HEK293 (cell line): ENCODE measurements around the gene TRIM2.
A peak's percentile ranks its signal among the peaks of the same experiment; 100 is the strongest.

ENCODE experiments used
- CTCF ChIP-seq: fragments of 450-650 bp; formaldehyde crosslinking; IDR thresholded peaks from 2 replicates; pipeline ENCODE4 v1.5.1; 2016; ENCODE audit warnings: missing biosample characterization, missing genetic modification characterization
- EGR2 ChIP-seq: fragments of 450-650 bp; formaldehyde crosslinking; IDR thresholded peaks from 2 replicates; pipeline ENCODE4 v1.5.1; 2016; ENCODE audit warnings: low read depth, missing biosample characterization, missing genetic modification characterization
- GLIS2 ChIP-seq: fragments of 450-650 bp; formaldehyde crosslinking; IDR thresholded peaks from 2 replicates; pipeline ENCODE4 v1.5.1; 2016; ENCODE audit warnings: missing biosample characterization, missing genetic modification characterization
- KLF1 ChIP-seq: fragments of 450-650 bp; formaldehyde crosslinking; IDR thresholded peaks from 2 replicates; pipeline ENCODE4 v1.5.1; 2016; ENCODE audit warnings: missing biosample characterization, missing genetic modification characterization
- KLF10 ChIP-seq: fragments of 450-650 bp; IDR thresholded peaks from 2 replicates; pipeline ENCODE4 v1.5.1; 2018; ENCODE audit warnings: missing biosample characterization, mild to moderate bottlenecking, missing genetic modification characterization
- KLF16 ChIP-seq: fragments of 450-650 bp; formaldehyde crosslinking; IDR thresholded peaks from 2 replicates; pipeline ENCODE4 v1.5.1; 2017; ENCODE audit warnings: missing biosample characterization, missing genetic modification characterization
- KLF7 ChIP-seq: fragments of 450-650 bp; formaldehyde crosslinking; IDR thresholded peaks from 2 replicates; pipeline ENCODE4 v1.5.1; 2016; ENCODE audit warnings: missing biosample characterization, missing genetic modification characterization, borderline replicate concordance
- PRDM10 ChIP-seq: fragments of 450-650 bp; formaldehyde crosslinking; IDR thresholded peaks from 2 replicates; pipeline ENCODE4 v1.5.1; 2016; ENCODE audit warnings: missing biosample characterization, missing genetic modification characterization
- SP2 ChIP-seq: fragments of 450-650 bp; formaldehyde crosslinking; IDR thresholded peaks from 2 replicates; pipeline ENCODE4 v1.5.1; 2016; ENCODE audit warnings: missing biosample characterization, missing genetic modification characterization
- SP3 ChIP-seq: fragments of 450-650 bp; formaldehyde crosslinking; IDR thresholded peaks from 2 replicates; pipeline ENCODE4 v1.5.1; 2016; ENCODE audit warnings: missing biosample characterization, missing genetic modification characterization
- TSHZ1 ChIP-seq: fragments of 450-650 bp; formaldehyde crosslinking; IDR thresholded peaks from 2 replicates; pipeline ENCODE4 v1.5.1; 2016; ENCODE audit warnings: missing biosample characterization, missing genetic modification characterization, borderline replicate concordance
- YY1 ChIP-seq: fragments of 450-650 bp; formaldehyde crosslinking; IDR thresholded peaks from 2 replicates; pipeline ENCODE4 v1.5.1; 2018; ENCODE audit warnings: missing biosample characterization, missing genetic modification characterization
- ZBTB1 ChIP-seq: fragments of 450-650 bp; formaldehyde crosslinking; IDR thresholded peaks from 2 replicates; pipeline ENCODE4 v1.5.1; 2016; ENCODE audit warnings: missing biosample characterization, missing genetic modification characterization
- ZBTB11 ChIP-seq: fragments of 450-650 bp; formaldehyde crosslinking; conservative IDR thresholded peaks from 2 replicates; pipeline ENCODE4 v1.5.1; 2016; ENCODE audit warnings: low read depth, missing biosample characterization, missing genetic modification characterization
- ZBTB20 ChIP-seq: fragments of 450-650 bp; formaldehyde crosslinking; IDR thresholded peaks from 2 replicates; pipeline ENCODE4 v1.5.1; 2016; ENCODE audit warnings: missing biosample characterization, missing genetic modification characterization
- ZBTB7A ChIP-seq: fragments of 450-650 bp; formaldehyde crosslinking; IDR thresholded peaks from 2 replicates; pipeline ENCODE4 v1.5.1; 2016; ENCODE audit warnings: low read depth, missing biosample characterization, missing genetic modification characterization
- ZBTB8A ChIP-seq: fragments of 450-650 bp; formaldehyde crosslinking; IDR thresholded peaks from 2 replicates; pipeline ENCODE4 v1.5.1; 2016; ENCODE audit warnings: missing biosample characterization, missing genetic modification characterization
- ZFP69B ChIP-seq: fragments of 450-650 bp; formaldehyde crosslinking; IDR thresholded peaks from 2 replicates; pipeline ENCODE4 v1.5.1; 2016; ENCODE audit warnings: missing biosample characterization, missing genetic modification characterization
- ZNF121 ChIP-seq: fragments of 450-650 bp; formaldehyde crosslinking; IDR thresholded peaks from 2 replicates; pipeline ENCODE4 v1.5.1; 2016; ENCODE audit warnings: missing biosample characterization, missing genetic modification characterization
- ZNF140 ChIP-seq: fragments of 450-650 bp; formaldehyde crosslinking; IDR thresholded peaks from 2 replicates; pipeline ENCODE4 v1.5.1; 2016; ENCODE audit warnings: missing biosample characterization, missing genetic modification characterization
- ZNF155 ChIP-seq: fragments of 450-650 bp; formaldehyde crosslinking; IDR thresholded peaks from 2 replicates; pipeline ENCODE4 v1.5.1; 2016; ENCODE audit warnings: missing biosample characterization, missing genetic modification characterization
- ZNF175 ChIP-seq: fragments of 450-650 bp; formaldehyde crosslinking; IDR thresholded peaks from 2 replicates; pipeline ENCODE4 v1.5.1; 2016; ENCODE audit warnings: missing biosample characterization, missing genetic modification characterization
- ZNF239 ChIP-seq: fragments of 450-650 bp; formaldehyde crosslinking; IDR thresholded peaks from 2 replicates; pipeline ENCODE4 v1.5.1; 2016; ENCODE audit warnings: missing biosample characterization, missing genetic modification characterization
- ZNF391 ChIP-seq: fragments of 450-650 bp; formaldehyde crosslinking; IDR thresholded peaks from 2 replicates; pipeline ENCODE4 v1.5.1; 2016; ENCODE audit warnings: low read depth, missing biosample characterization, missing genetic modification characterization, borderline replicate concordance
- ZNF501 ChIP-seq: fragments of 450-650 bp; formaldehyde crosslinking; IDR thresholded peaks from 2 replicates; pipeline ENCODE4 v1.5.1; 2016; ENCODE audit warnings: missing biosample characterization, missing genetic modification characterization
- ZSCAN30 ChIP-seq: fragments of 450-650 bp; IDR thresholded peaks from 2 replicates; pipeline ENCODE4 v1.5.1; 2018; ENCODE audit warnings: missing biosample characterization, mild to moderate bottlenecking, missing genetic modification characterization, moderate library complexity
- ZXDB ChIP-seq: fragments of 450-650 bp; formaldehyde crosslinking; IDR thresholded peaks from 2 replicates; pipeline ENCODE4 v1.5.1; 2016; ENCODE audit warnings: missing biosample characterization, missing genetic modification characterization

The TRIM2 gene

DNA sequence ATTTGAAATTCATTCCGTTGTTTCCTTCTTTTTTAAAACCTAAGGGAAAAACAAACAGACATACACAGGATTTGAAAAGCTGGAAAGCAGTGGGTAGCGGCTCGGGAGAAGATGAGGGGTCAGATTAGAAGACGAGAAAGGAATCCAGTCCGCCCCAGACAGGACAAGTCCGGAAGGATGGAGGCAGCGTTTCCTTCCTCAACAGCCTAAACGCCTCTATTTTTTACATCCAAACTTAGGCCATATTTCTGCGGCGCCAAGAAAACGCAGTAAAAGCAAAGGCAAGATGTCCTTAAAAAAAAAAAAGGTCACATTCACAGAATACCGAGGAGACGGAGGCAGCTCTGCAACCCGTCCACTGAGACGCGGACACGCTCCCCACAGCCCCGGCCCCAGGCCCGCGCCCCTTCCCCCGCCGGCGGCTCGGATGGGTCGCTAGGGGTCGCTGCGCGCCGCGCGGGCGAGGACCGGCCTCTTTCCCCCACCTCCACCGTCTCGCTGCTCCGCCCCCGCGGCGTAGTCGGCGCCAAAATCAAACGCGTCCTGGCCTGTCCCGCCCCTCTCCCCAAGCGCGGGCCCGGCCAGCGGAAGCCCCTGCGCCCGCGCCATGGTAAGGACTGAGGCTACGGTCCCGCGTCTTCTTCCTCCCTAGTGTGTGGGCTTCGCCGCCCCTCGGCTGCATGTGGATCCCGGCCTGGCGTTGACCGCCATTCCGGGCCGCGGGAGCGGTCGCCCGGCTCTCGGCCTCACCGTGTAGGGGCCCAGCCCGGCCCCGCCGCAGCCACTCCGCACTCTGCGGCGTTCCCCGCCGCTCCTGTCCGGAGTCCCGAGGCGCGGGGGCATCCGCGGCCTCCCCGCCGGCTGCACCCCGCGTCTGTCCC is 140.1 kb downstream of the TRIM2 start, which contains the start of gene MND1 (continued):
- TF ChIP-seq ZBTB11: peak; percentile 55
- peak; percentile 60; the same call in 1 of the 2 replicates for TF ChIP-seq KLF16 (tag by site-specific recombination)
- peak; percentile 31; the same call in 1 of the 2 replicates for TF ChIP-seq ZSCAN30 (tag by site-specific recombination)
- peak; percentile 83 for TF ChIP-seq SP2
- TF ChIP-seq ZNF175 (tag by site-specific recombination): no peak
- TF ChIP-seq ZXDB: peak; percentile 96
- no peak for TF ChIP-seq ZNF140 (tag by site-specific recombination)
- TF ChIP-seq EGR2 (tag by site-specific recombination): peak; percentile 84
- peak; percentile 71; the same call in 1 of the 2 replicates for TF ChIP-seq ZBTB20 (tag by site-specific recombination)
- TF ChIP-seq ZBTB7A: 0 out of 2 replicates have a peak, but pooled peaks have one; percentile 21
- TF ChIP-seq ZBTB8A (tag by site-specific recombination): peak; percentile 56; the same call in 1 of the 2 replicates
- TF ChIP-seq TSHZ1 (tag by site-specific recombination): 0 out of 2 replicates have a peak, but pooled peaks have one; percentile 9
- peak; percentile 63; the same call in 1 of the 2 replicates for TF ChIP-seq ZBTB1 (tag by site-specific recombination)
- TF ChIP-seq ZNF121 (tag by site-specific recombination): peak; percentile 13; the same call in 1 of the 2 replicates
- TF ChIP-seq ZNF239 (tag by site-specific recombination): no peak
- peak; percentile 27; the same call in 1 of the 2 replicates for TF ChIP-seq ZFP69B (tag by site-specific recombination)
- no peak for TF ChIP-seq KLF7
- TF ChIP-seq KLF1 (tag by site-specific recombination): peak; percentile 43; the same call in 1 of the 2 replicates
- peak; percentile 75 for TF ChIP-seq CTCF (tag by site-specific recombination)
- TF ChIP-seq KLF10: peak; percentile 56; the same call in 1 of the 2 replicates
- no peak for TF ChIP-seq ZNF155 (tag by site-specific recombination)
- peak; percentile 70 for TF ChIP-seq SP3 (tag by site-specific recombination)
- peak; percentile 37; the same call in 1 of the 2 replicates for TF ChIP-seq ZNF391 (tag by site-specific recombination)
- TF ChIP-seq GLIS2 (tag by site-specific recombination): peak; percentile 79
- TF ChIP-seq PRDM10: peak; percentile 14
- peak; percentile 51; the same call in 1 of the 2 replicates for TF ChIP-seq ZNF501
- TF ChIP-seq YY1 (tag by site-specific recombination): peak; percentile 73; the same call in 1 of the 2 replicates
